ENCODE results near the gene TNFSF9. TPM values are rescaled to one million over a fixed set of nuclear protein-coding genes. Genes with fewer than 3 reads are reported as not detected.

TNFSF9 gene, protein sequence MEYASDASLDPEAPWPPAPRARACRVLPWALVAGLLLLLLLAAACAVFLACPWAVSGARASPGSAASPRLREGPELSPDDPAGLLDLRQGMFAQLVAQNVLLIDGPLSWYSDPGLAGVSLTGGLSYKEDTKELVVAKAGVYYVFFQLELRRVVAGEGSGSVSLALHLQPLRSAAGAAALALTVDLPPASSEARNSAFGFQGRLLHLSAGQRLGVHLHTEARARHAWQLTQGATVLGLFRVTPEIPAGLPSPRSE
- total RNA-seq = under 1 TPM in 2 of 4 donors, not detected in 2; 0.17 to 0.27 TPM

DNA sequence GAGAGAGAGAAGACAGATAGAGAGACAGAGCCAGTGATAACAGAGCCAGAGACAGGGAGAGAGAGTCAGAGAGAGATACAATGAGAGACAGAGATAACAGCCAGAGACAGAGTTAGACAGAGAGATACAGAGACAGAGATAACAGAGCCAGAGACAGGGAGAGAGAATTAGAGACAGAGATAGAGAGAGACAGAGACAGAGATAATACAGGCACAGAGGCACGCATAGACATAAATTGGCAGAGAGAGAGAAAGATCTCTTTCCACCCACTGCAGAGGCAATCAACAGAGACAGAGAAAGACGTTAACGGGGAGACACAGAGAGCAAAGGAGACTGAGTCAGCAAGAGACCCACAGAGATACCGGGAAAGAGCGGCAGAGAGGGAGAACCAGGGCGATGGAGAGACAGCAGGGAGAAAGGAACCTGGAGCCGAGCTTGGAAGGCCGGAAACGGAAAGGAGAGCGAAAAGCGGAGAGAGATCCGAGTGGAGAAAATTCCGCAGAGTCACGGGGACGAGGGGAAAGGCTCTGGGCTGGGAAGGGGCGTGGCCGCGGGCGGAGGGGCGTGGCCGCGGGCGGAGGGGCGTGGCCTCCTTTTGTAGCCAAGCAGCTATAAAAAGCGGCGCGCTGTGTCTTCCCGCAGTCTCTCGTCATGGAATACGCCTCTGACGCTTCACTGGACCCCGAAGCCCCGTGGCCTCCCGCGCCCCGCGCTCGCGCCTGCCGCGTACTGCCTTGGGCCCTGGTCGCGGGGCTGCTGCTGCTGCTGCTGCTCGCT, at the start of gene TNFSF9:
TSS of gene TNFSF9 (plus strand) at position 641 of the 777 bp plus-strand sequence. CDS start at position 652, 11 bp downstream.
- peaks cover 45% of the 10 kb centered on the region for H3K27me3 ChIP-seq
- no peaks in the 10 kb centered on the region for H3K36me3 ChIP-seq
- WGBS, 2 donors (ENCODE audit: low coverage in 1 of 2) = 0% methylated on average over 8 to 25 of the region's 44 CpGs
- H3K9me3 ChIP-seq = no peaks in the 10 kb centered on the region
- H3K27ac ChIP-seq = peak within 1 kb of the TSS in 3 of 4 donors; percentile 55 to 80 (median 60)
- TF ChIP-seq EP300 (IDR thresholded peaks at IDR 0.05) (no peak), POLR2A (IDR thresholded peaks at IDR 0.05) (peak; percentile 49 to 54), POLR2AphosphoS5 (IDR thresholded peaks at IDR 0.05) (peak; percentile 43)
- TF ChIP-seq, protein P1, sequence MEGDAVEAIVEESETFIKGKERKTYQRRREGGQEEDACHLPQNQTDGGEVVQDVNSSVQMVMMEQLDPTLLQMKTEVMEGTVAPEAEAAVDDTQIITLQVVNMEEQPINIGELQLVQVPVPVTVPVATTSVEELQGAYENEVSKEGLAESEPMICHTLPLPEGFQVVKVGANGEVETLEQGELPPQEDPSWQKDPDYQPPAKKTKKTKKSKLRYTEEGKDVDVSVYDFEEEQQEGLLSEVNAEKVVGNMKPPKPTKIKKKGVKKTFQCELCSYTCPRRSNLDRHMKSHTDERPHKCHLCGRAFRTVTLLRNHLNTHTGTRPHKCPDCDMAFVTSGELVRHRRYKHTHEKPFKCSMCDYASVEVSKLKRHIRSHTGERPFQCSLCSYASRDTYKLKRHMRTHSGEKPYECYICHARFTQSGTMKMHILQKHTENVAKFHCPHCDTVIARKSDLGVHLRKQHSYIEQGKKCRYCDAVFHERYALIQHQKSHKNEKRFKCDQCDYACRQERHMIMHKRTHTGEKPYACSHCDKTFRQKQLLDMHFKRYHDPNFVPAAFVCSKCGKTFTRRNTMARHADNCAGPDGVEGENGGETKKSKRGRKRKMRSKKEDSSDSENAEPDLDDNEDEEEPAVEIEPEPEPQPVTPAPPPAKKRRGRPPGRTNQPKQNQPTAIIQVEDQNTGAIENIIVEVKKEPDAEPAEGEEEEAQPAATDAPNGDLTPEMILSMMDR (IDR thresholded peaks at IDR 0.05) = no peak
- peak; percentile 92 for ATAC-seq
- peaks cover 0 to 39% (median 9%) of the 10 kb centered on the region in 3 donors for H3K4me1 ChIP-seq
- peak within 1 kb of the TSS; percentile 41 to 58 for H3K4me3 ChIP-seq

DNA sequence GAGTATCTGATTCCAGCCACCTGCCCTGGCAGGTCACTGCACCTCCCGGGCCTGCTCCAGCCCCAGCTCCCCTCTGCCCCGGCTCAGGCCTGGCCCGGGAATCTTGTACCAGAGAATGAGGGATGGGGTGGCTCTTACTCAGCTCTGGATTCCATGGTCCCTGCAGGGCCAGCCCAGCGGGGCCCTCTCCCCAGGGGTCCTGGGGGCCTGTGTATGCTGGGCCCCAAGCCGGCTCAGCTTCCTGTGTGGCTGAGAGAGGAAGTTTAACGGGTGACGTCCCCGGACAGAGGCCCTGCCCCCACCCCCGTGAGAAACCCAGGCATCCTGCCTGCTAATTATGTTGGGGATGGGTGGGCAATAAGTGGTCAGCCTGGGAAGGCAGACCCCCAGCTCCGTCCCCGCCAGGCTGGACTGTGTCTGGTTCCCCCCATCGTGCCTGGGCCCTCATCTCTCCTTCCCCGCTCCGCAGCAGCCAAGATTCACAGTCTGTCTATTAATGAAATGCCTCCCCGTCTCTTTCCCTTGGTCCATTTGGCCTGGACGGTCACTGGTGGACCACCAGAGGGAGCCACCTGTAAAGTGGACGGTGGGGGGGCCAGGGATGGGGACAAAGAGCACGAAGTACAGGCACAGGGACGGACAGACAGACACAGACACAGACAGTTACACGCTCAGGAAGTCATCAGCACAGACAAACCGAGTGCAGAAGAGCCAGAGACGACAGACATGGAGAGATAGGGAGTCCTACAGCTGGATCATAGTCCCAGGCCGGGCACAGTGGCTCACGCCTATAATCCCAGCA, 49.1 kb upstream of the TNFSF9 start, which contains the start of gene DENND1C:
TSS of gene DENND1C (minus strand) at position 247 of the 802 bp plus-strand sequence. CDS start at position 155, 92 bp downstream.
- Histone ChIP-seq H3K9me3 (no peaks in the 10 kb centered on the region), H3K27me3 (peaks cover 71% of the 10 kb centered on the region), H3K36me3 (no peaks in the 10 kb centered on the region), H3K27ac (no peak within 1 kb of the TSS), H3K4me1 (peaks cover 0 to 4% (median under 1%) of the 10 kb centered on the region in 3 donors), H3K4me3 (peak within 1 kb of the TSS; percentile 2 to 29)
- WGBS, 2 donors (ENCODE audit: low coverage in 1 of 2) = 31 to 58% methylated on average over 3 to 7 of the region's 24 CpGs
- TF ChIP-seq POLR2AphosphoS5 (IDR thresholded peaks at IDR 0.05) (no peak), POLR2A (IDR thresholded peaks at IDR 0.05) (no peak), EP300 (IDR thresholded peaks at IDR 0.05) (no peak)
- TF ChIP-seq, protein P1 (IDR thresholded peaks at IDR 0.05) = peak in 1 of 4 experiments; percentile 41
- ATAC-seq = no peak

DNA sequence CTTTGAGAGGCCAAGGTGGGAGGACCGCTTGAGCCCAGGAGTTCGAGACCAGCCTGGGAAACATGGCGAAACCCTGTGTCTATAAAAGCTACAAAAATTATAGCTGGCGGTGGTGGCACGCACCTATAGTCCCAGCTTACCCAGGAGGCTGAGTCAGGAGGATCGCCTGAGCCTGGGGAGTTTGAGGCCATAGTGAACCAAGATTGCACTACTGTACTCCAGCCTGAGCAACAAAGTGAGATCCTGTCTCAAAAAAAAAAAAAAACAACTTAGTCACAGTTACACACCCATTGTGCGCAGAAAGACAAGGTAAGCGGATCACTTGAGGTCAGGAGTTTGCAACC, 48.5 kb upstream of the TNFSF9 start:
- TF ChIP-seq, protein P1 (IDR thresholded peaks at IDR 0.05) = no peak
- TF ChIP-seq EP300 (IDR thresholded peaks at IDR 0.05) (no peak), POLR2AphosphoS5 (IDR thresholded peaks at IDR 0.05) (no peak), POLR2A (IDR thresholded peaks at IDR 0.05) (no peak)
- WGBS, 2 donors (ENCODE audit: low coverage in 1 of 2) = 87 to 97% methylated on average over 3 to 4 of the region's 8 CpGs
- H3K36me3 ChIP-seq = no peaks in the 10 kb centered on the region
- H3K27ac ChIP-seq = no peak overlapping the region
- ATAC-seq = no peak
- no peaks in the 10 kb centered on the region for H3K9me3 ChIP-seq
- peaks cover 71% of the 10 kb centered on the region for H3K27me3 ChIP-seq
- no peaks in the 10 kb centered on the region for H3K4me1 ChIP-seq
- no peak overlapping the region for H3K4me3 ChIP-seq

DNA sequence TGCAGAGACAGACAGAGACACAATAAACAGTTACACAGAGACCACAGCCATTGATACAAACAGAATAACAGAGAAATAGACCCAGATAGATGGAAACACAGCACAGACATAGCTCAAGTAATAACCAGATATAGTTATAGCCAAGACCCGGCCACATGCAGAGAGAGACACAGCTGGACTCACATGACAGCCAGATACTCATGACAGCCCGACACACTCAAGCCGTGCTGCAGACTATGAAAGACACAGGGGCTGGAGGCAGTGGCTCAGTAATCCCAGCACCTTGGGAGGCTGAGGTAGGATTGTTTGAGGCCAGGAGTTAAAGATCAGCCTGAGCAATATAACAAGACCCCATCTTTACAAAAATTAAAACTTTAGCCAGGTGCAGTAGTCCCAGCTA, 47.6 kb upstream of the TNFSF9 start:
- no peak for ATAC-seq
- Histone ChIP-seq H3K4me1 (no peaks in the 10 kb centered on the region), H3K27ac (no peak overlapping the region), H3K36me3 (no peaks in the 10 kb centered on the region), H3K4me3 (no peak overlapping the region), H3K27me3 (peaks cover 71% of the 10 kb centered on the region), H3K9me3 (no peaks in the 10 kb centered on the region)
- TF ChIP-seq POLR2A (IDR thresholded peaks at IDR 0.05) (no peak), EP300 (IDR thresholded peaks at IDR 0.05) (no peak), POLR2AphosphoS5 (IDR thresholded peaks at IDR 0.05) (no peak)
- TF ChIP-seq, protein P1 (IDR thresholded peaks at IDR 0.05) = no peak
- WGBS, 2 donors (ENCODE audit: low coverage in 1 of 2) = 25 to 27% methylated on average over 3 of the region's 3 CpGs
